Stomach smooth muscle (tissue), 2 donors: ENCODE measurements around the gene EYA4.
"Not testable (repeated sequence)": the region's sequence is repeated elsewhere in the genome, so short reads cannot be mapped to it uniquely, and the experiment has no call there.

Experiments used
- H3K27ac ChIP-seq: one replicate; pipeline ENCODE4 v1.7.0; 2013; ENCODE audit warnings: mild to moderate bottlenecking, low read length, inconsistent platforms
- H3K27me3 ChIP-seq, 2 donors: one replicate each; pipeline ENCODE4 v1.7.0; 2013; ENCODE audit warnings: low read length in 2 of 2; ENCODE audit not compliant: insufficient read depth in 2 of 2, control insufficient read depth in 1 of 2
- H3K36me3 ChIP-seq, 2 donors: one replicate each; pipeline ENCODE4 v1.7.0; 2013; ENCODE audit warnings: low read length in 2 of 2; ENCODE audit not compliant: control insufficient read depth in 2 of 2, insufficient read depth in 2 of 2
- H3K4me1 ChIP-seq: one replicate; pipeline ENCODE4 v1.7.0; 2013; ENCODE audit warnings: low read length; ENCODE audit not compliant: control insufficient read depth, insufficient read depth
- H3K4me3 ChIP-seq, 2 donors: one replicate each; pipeline ENCODE4 v1.7.0; 2013; ENCODE audit warnings: low read length in 2 of 2
- H3K9ac ChIP-seq, 2 donors: one replicate each; pipeline ENCODE4 v1.7.0; 2013; ENCODE audit warnings: low read length in 2 of 2, mild to moderate bottlenecking in 1 of 2
- H3K9me3 ChIP-seq, 2 donors: one replicate each; pipeline ENCODE4 v1.7.0; 2013; ENCODE audit warnings: low read length in 2 of 2; ENCODE audit not compliant: control insufficient read depth in 2 of 2
- donor health status: healthy.
- donor health status: Pancreatic carcinoma.

EYA4 gene

GRCh38 chr6:133396233-133396983 is 155.3 kb downstream of the EYA4 start:
- Histone ChIP-seq H3K4me3 (no peak overlapping the region), H3K36me3 (no peaks in the 10 kb centered on the region), H3K4me1 (no peaks in the 10 kb centered on the region), H3K9ac (no peak overlapping the region), H3K27ac (no peak overlapping the region), H3K27me3 (no peaks in the 10 kb centered on the region), H3K9me3 (no peaks in the 10 kb centered on the region)

- H3K4me1 ChIP-seq, result no peaks in the 10 kb centered on the region
- no peak overlapping the region for H3K4me3 ChIP-seq
- no peak overlapping the region for H3K27ac ChIP-seq
- H3K9ac ChIP-seq, result no peak overlapping the region
- no peaks in the 10 kb centered on the region for H3K9me3 ChIP-seq
- H3K27me3 ChIP-seq, result no peaks in the 10 kb centered on the region
- no peaks in the 10 kb centered on the region for H3K36me3 ChIP-seq
Measured at GRCh38 chr6:133396984-133397348, 155.8 kb downstream of the EYA4 start.

GRCh38 chr6:133397601-133398000 is 156.4 kb downstream of the EYA4 start:
- H3K27me3 ChIP-seq, H3K27ac ChIP-seq, H3K9me3 ChIP-seq, H3K9ac ChIP-seq, H3K4me1 ChIP-seq, H3K4me3 ChIP-seq, H3K36me3 ChIP-seq: not testable (repeated sequence)

- no peak overlapping the region for H3K27ac ChIP-seq
- no peaks in the 10 kb centered on the region for H3K9me3 ChIP-seq
- no peak overlapping the region for H3K4me3 ChIP-seq
- H3K27me3 ChIP-seq, result no peaks in the 10 kb centered on the region
- no peaks in the 10 kb centered on the region for H3K36me3 ChIP-seq
- no peak overlapping the region for H3K9ac ChIP-seq
- no peaks in the 10 kb centered on the region for H3K4me1 ChIP-seq
Measured at GRCh38 chr6:133399426-133399825, 158.3 kb downstream of the EYA4 start.

GRCh38 chr6:133404151-133404550 is 163.0 kb downstream of the EYA4 start:
- no peak overlapping the region for H3K27ac ChIP-seq
- no peaks in the 10 kb centered on the region for H3K27me3 ChIP-seq
- no peak overlapping the region for H3K4me3 ChIP-seq
- no peaks in the 10 kb centered on the region for H3K4me1 ChIP-seq
- peaks cover 0 to 2% of the 10 kb centered on the region in 2 donors for H3K9me3 ChIP-seq
- no peaks in the 10 kb centered on the region for H3K36me3 ChIP-seq
- H3K9ac ChIP-seq, result no peak overlapping the region

- H3K4me1 ChIP-seq, result no peaks in the 10 kb centered on the region
- no peak overlapping the region for H3K27ac ChIP-seq
- peaks cover 0 to 2% of the 10 kb centered on the region in 2 donors for H3K9me3 ChIP-seq
- no peaks in the 10 kb centered on the region for H3K36me3 ChIP-seq
- no peak overlapping the region for H3K4me3 ChIP-seq
- no peaks in the 10 kb centered on the region for H3K27me3 ChIP-seq
- H3K9ac ChIP-seq, result no peak overlapping the region
Measured at GRCh38 chr6:133404728-133405127, 163.6 kb downstream of the EYA4 start.

- peaks cover 0 to 2% of the 10 kb centered on the region in 2 donors for H3K9me3 ChIP-seq
- H3K4me3 ChIP-seq, result no peak overlapping the region
- H3K27me3 ChIP-seq, result no peaks in the 10 kb centered on the region
- H3K36me3 ChIP-seq, result no peaks in the 10 kb centered on the region
- no peak overlapping the region for H3K27ac ChIP-seq
- no peaks in the 10 kb centered on the region for H3K4me1 ChIP-seq
- no peak overlapping the region for H3K9ac ChIP-seq
Measured at GRCh38 chr6:133407320-133408100, 166.4 kb downstream of the EYA4 start.

- no peaks in the 10 kb centered on the region for H3K36me3 ChIP-seq
- no peak overlapping the region for H3K27ac ChIP-seq
- no peak overlapping the region for H3K4me3 ChIP-seq
- no peaks in the 10 kb centered on the region for H3K27me3 ChIP-seq
- peaks cover 0 to 2% of the 10 kb centered on the region in 2 donors for H3K9me3 ChIP-seq
- H3K9ac ChIP-seq, result no peak overlapping the region
- H3K4me1 ChIP-seq, result no peaks in the 10 kb centered on the region
Measured at GRCh38 chr6:133408132-133408531, 167.0 kb downstream of the EYA4 start.

GRCh38 chr6:133408543-133408942 is 167.4 kb downstream of the EYA4 start:
- H3K9ac ChIP-seq, result no peak overlapping the region
- no peak overlapping the region for H3K4me3 ChIP-seq
- no peaks in the 10 kb centered on the region for H3K27me3 ChIP-seq
- H3K36me3 ChIP-seq, result no peaks in the 10 kb centered on the region
- no peaks in the 10 kb centered on the region for H3K4me1 ChIP-seq
- no peak overlapping the region for H3K27ac ChIP-seq
- H3K9me3 ChIP-seq, result peaks cover 0 to 2% of the 10 kb centered on the region in 2 donors

GRCh38 chr6:133410638-133411435 is 169.7 kb downstream of the EYA4 start:
- Histone ChIP-seq H3K4me3 (no peak overlapping the region), H3K36me3 (no peaks in the 10 kb centered on the region), H3K9ac (no peak overlapping the region), H3K4me1 (no peaks in the 10 kb centered on the region), H3K9me3 (no peaks in the 10 kb centered on the region), H3K27ac (no peak overlapping the region), H3K27me3 (no peaks in the 10 kb centered on the region)
